PC-9 (cell line): ENCODE results near the gene MORF4L1. TPM values are rescaled to one million over a fixed set of nuclear protein-coding genes. Genes with fewer than 3 reads are reported as not detected.
"Not testable (repeated sequence)": the region's sequence is repeated elsewhere in the genome, so short reads cannot be mapped to it uniquely, and the experiment has no call there.

ENCODE experiments used
- BruUV-seq: library from RNA; stranded (reverse); fragments of 400-500 nt; replicated peaks from 2 replicates; lab custom pipeline; 2021; lab: Mats Ljungman, UMichigan
- CTCF ChIA-PET: fragments of 300-600 bp; sonication (Branson Sonifier 250); formaldehyde crosslinking; loops from one replicate; lab custom pipeline; 2022; ENCODE audit warnings: antibody characterized with exemption; lab: Charles Lee
- POLR2A ChIA-PET: fragments of 300-600 bp; sonication (Branson Sonifier 250); formaldehyde crosslinking; loops from one replicate; lab custom pipeline; 2022; ENCODE audit warnings: antibody characterized with exemption; ENCODE audit not compliant: unreplicated experiment; lab: Charles Lee
- DNase-seq, 2 experiments: peaks; one replicate each; pipeline versions ENCODE4 v3.0.0 to v3.0.0-alpha.2; 2015 to 2022; ENCODE audit warnings: mixed read lengths in 1 of 2
- H2AFZ ChIP-seq: fragments of 200-600 bp; sonication (generic); 2 replicates; pipeline ENCODE4 v1.8.1; 2017; ENCODE audit warnings: antibody characterized with exemption
- H3F3A ChIP-seq: fragments of 200-600 bp; sonication (generic); 2 replicates; pipeline ENCODE4 v1.8.1; 2017; ENCODE audit warnings: antibody characterized with exemption, mild to moderate bottlenecking, low read depth; ENCODE audit not compliant: insufficient read depth
- H3K27ac ChIP-seq: fragments of 200-600 bp; sonication (generic); 2 replicates; pipeline ENCODE4 v1.6.1; 2016; ENCODE audit warnings: mixed run types
- H3K27me3 ChIP-seq: fragments of 200-600 bp; sonication (generic); 2 replicates; pipeline ENCODE4 v1.6.1; 2016; ENCODE audit warnings: low read depth, mixed run types; ENCODE audit not compliant: insufficient read depth
- H3K36me3 ChIP-seq: fragments of 200-600 bp; sonication (generic); 2 replicates; pipeline ENCODE4 v1.6.1; 2016; ENCODE audit warnings: low read depth, mixed run types
- H3K4me1 ChIP-seq: fragments of 200-600 bp; sonication (generic); replicated peaks from 2 replicates; pipeline ENCODE4 v1.6.1; 2016; ENCODE audit warnings: mixed run types; ENCODE audit not compliant: insufficient read depth
- H3K4me2 ChIP-seq: fragments of 200-600 bp; sonication (generic); 2 replicates; pipeline ENCODE4 v1.6.1; 2017; ENCODE audit warnings: mixed run types
- H3K4me3 ChIP-seq: fragments of 200-600 bp; sonication (generic); 2 replicates; pipeline ENCODE4 v1.6.1; 2016; ENCODE audit warnings: mixed run types
- H3K79me2 ChIP-seq: fragments of 200-600 bp; sonication (generic); 2 replicates; pipeline ENCODE4 v1.6.1; 2017; ENCODE audit warnings: low read depth, mixed run types
- H3K9me2 ChIP-seq: fragments of 200-600 bp; sonication (generic); 2 replicates; pipeline ENCODE4 v1.8.1; 2017; ENCODE audit warnings: mild to moderate bottlenecking; ENCODE audit not compliant: insufficient read depth
- H3K9me3 ChIP-seq: fragments of 200-600 bp; sonication (generic); 2 replicates; pipeline ENCODE4 v1.8.1; 2016; ENCODE audit warnings: low read depth; ENCODE audit not compliant: insufficient read depth
- H4K20me1 ChIP-seq: fragments of 200-600 bp; sonication (generic); 2 replicates; pipeline ENCODE4 v1.8.1; 2017; ENCODE audit not compliant: insufficient read depth
- CTCF ChIP-seq: fragments of 200-600 bp; sonication (generic); conservative IDR thresholded peaks from 2 replicates; pipeline ENCODE4 v1.6.1; 2017; ENCODE audit warnings: mixed run types, antibody characterized with exemption, mild to moderate bottlenecking, moderate library complexity
- EZH2 ChIP-seq: fragments of 200-600 bp; sonication (generic); IDR thresholded peaks from 2 replicates; pipeline ENCODE4 v1.8.0; 2017; ENCODE audit warnings: antibody characterized with exemption, low read depth
- intact Hi-C: fragments of 100-400 bp; cut with micrococcal nuclease; formaldehyde crosslinking; loops from one replicate; pipeline ENCODE4 v1.10.0; 2022; ENCODE audit not compliant: unreplicated experiment
- total RNA-seq: library from RNA; stranded (reverse); gene quantifications from 2 replicates; pipeline ENCODE4 v1.2.3, GENCODE V29; 2021

MORF4L1 gene
- total RNA-seq, 1 experiment from 2014 or later: 282 TPM

- peaks cover 57% of the 10 kb centered on the region for H3K79me2 ChIP-seq
- POLR2A ChIA-PET: no interaction called here
- no peak overlapping the region for H3K4me2 ChIP-seq
- peaks cover 76% of the 10 kb centered on the region for H4K20me1 ChIP-seq
- CTCF ChIA-PET: no interaction called here
- H3K36me3 ChIP-seq: peaks cover 68% of the 10 kb centered on the region
- H3F3A ChIP-seq: peaks cover 59% of the 10 kb centered on the region
- TF ChIP-seq CTCF (no peak), EZH2 (no peak)
- no TSS peak for BruUV-seq
- no peaks in the 10 kb centered on the region for H3K9me3 ChIP-seq
- H2AFZ ChIP-seq: no peak overlapping the region
- H3K9me2 ChIP-seq: no peaks in the 10 kb centered on the region
- no peaks in the 10 kb centered on the region for H3K27me3 ChIP-seq
- H3K4me1 ChIP-seq: no peaks in the 10 kb centered on the region
- H3K27ac ChIP-seq: no peak overlapping the region
- no peak overlapping the region for H3K4me3 ChIP-seq
- intact Hi-C loops: no loop called here
- no peak for DNase-seq
Observed at GRCh38 chr15:78895471-78895870, 22.8 kb downstream of the MORF4L1 start.

DNA sequence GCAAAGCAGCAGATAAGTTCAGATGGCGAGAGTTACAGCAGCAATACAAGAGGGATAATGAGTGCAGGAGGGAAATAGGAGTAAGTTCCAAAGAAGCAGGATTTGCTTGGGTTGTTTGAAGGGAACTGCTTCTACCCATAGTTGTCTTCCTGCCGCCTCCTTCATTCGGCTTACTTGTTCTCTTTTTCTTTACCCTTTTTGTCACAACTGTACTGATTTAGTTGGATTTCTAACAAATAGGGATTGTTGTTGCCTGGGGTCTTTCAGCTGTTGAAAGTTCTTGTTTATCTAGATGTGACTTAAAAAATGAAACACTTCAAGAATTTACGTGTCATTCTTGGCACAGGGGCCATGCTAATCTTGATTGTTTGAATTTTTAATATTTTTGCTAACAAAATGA is 25.9 kb downstream of the MORF4L1 start:
- intact Hi-C loops: no loop called here
- no peaks in the 10 kb centered on the region for H3K27me3 ChIP-seq
- H3K36me3 ChIP-seq: peaks cover 61% of the 10 kb centered on the region

DNA sequence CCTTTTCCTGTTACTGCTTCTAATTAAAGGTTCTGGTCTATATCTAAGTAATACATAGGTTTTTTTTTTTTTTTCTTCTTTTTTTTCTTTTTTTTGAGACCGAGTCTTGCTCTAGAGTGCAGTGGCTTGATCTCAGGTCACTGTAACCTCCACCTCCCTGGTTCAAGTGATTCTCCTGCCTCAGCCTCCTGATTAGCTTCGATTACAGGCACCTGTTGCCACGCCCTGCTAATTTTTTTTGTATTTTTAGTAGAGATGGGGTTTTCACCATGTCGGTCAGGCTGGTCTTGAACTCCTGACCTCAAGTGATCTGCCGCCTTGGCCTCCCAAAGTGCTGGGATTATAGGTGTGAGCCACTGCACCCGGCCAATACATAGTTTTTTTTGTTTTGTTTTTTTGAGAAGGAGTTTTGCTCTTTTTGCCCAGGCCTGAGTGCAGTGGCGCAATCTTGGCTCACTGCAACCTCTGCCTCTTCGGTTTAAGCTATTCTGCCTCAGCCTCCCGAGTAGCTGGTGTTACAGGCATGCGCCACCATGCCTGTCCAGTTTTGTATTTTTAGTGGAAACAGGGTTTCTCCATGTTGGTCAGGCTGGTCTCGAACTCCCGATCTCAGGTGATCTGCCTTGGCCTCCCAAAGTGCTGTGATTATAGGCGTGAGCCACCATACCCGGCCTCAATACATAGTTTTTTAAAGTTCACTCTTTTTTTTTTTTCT is 28.3 kb downstream of the MORF4L1 start:
- H3K4me3 ChIP-seq, DNase-seq, BruUV-seq, CTCF ChIA-PET, H3K27ac ChIP-seq, H3K9me2 ChIP-seq, H3K27me3 ChIP-seq, H3K9me3 ChIP-seq, POLR2A ChIA-PET, intact Hi-C loops, H3K4me2 ChIP-seq, H2AFZ ChIP-seq: not testable (repeated sequence)
- Histone ChIP-seq H3K79me2 (peaks cover 26% of the 10 kb centered on the region; the same call in 1 of the 2 replicates), H3F3A (peaks cover 49% of the 10 kb centered on the region), H3K36me3 (peaks cover 44% of the 10 kb centered on the region), H3K4me1 (peaks cover 30% of the 10 kb centered on the region), H4K20me1 (peaks cover 41% of the 10 kb centered on the region)

More for the DNA sequence above, 25.9 kb downstream of the MORF4L1 start:
- peaks cover 30% of the 10 kb centered on the region for H3K79me2 ChIP-seq
- ChIA-PET CTCF (no interaction called here), POLR2A (no interaction called here)
- no peak overlapping the region for H2AFZ ChIP-seq
- no peaks in the 10 kb centered on the region for H3K9me2 ChIP-seq
- no peak overlapping the region for H3K4me2 ChIP-seq
- H3F3A ChIP-seq: peaks cover 47% of the 10 kb centered on the region
- H3K4me1 ChIP-seq: peaks cover 5% of the 10 kb centered on the region; the same call in 1 of the 2 replicates
- peaks cover 61% of the 10 kb centered on the region for H4K20me1 ChIP-seq
- BruUV-seq: no TSS peak
- no peak overlapping the region for H3K4me3 ChIP-seq
- no peak for DNase-seq
- H3K27ac ChIP-seq: no peak overlapping the region
- no peak for TF ChIP-seq EZH2
- TF ChIP-seq CTCF: no peak
- no peaks in the 10 kb centered on the region for H3K9me3 ChIP-seq

DNA sequence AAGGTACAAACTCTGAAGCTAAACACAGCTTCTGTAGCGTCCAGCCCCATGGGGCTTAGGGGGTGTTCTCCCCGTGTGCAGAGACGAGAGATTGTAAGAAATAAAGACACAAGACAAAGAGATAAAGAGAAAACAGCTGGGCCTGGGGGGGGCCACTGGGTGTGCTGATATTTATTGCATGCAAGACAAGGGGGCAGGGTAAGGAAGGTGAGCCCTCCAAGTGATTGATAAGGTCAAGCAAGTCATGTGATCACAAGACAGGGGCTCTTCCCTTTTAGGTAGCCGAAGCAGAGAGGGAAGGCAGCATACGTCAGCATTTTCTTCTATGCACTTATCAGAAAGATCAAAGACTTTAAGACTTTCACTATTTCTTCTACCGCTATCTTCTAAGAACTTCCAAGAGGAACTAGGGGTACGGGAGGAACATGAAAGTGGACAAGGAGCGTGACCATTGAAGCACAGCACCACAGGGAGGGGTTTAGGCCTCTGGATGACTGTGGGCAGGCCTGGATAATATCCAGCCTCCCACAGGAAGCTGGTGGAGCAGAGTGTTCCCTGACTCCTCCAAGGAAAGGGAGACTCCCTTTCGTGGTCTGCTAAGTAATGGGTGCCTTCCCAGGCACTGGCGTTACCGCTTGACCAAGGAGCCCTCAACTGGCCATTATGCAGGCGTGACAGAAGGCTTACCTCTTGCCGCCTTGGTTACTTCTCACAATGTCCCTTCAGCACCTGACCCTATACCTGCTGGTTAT is 29.8 kb downstream of the MORF4L1 start:
- H3K9me3 ChIP-seq, POLR2A ChIA-PET, H3K4me3 ChIP-seq, H3K27ac ChIP-seq, H2AFZ ChIP-seq, DNase-seq, BruUV-seq, intact Hi-C loops, H3K4me2 ChIP-seq, H3K27me3 ChIP-seq, H3K9me2 ChIP-seq, CTCF ChIA-PET: not testable (repeated sequence)
- Histone ChIP-seq H3F3A (peaks cover 64% of the 10 kb centered on the region), H3K4me1 (peaks cover 41% of the 10 kb centered on the region), H3K36me3 (peaks cover 39% of the 10 kb centered on the region), H3K79me2 (peaks cover 30% of the 10 kb centered on the region), H4K20me1 (peaks cover 29% of the 10 kb centered on the region)
